PC-3 (cell line): ENCODE measurements around the gene PSMF1.

ENCODE experiments used
- CTCF ChIP-seq: fragments of 300-600 bp; sonication (generic); conservative IDR thresholded peaks from 2 replicates; pipeline ENCODE4 v1.5.1; 2017; ENCODE audit warnings: antibody characterized with exemption, low read depth, mild to moderate bottlenecking, low read length
- EZH2phosphoT487 ChIP-seq: fragments of 300-600 bp; sonication (generic); IDR thresholded peaks from 2 replicates; pipeline ENCODE4 v1.6.1; 2018; ENCODE audit warnings: mild to moderate bottlenecking, antibody characterized with exemption, low read length, borderline replicate concordance

GRCh38 chr20:1083431-1084080 is 34.8 kb upstream of the PSMF1 start:
- TF ChIP-seq EZH2phosphoT487 (no peak), CTCF (no peak)
